ENCODE measurements around the gene GRIK2.
"Not testable (repeated sequence)": the region's sequence is repeated elsewhere in the genome, so short reads cannot be mapped to it uniquely, and the experiment has no call there.

The GRIK2 gene

DNA sequence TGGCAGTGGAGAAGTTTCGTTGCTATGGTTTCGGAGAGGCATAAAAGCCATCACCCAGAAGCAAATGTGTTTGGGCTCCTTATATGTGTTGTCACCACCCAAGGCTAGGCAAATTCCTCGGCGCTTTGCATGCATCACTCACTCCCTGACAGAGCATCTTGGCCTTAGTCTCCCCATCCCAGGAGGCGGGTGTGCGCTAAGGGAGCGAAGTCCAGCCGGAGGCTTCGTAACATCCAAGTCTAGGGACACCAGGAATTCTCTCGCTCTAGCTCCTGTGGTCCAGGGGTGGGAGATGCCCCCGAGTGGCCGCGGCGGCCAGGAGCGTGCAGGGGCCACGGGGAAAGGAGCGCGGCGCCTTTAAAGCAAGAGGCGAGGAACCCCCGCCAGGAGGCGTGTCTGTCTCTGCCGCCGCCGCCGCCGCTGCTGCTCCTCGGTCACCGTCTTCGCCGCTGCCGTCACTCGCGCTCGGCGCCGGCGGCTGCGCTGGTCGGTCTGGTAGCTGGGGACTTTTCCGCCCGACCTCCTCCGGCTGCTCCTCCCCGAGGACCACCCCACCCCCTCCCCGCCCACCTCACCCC is at the start of gene GRIK2:
GRIK2 (plus strand) TSS at position 458 of the 578 bp plus-strand sequence.
- no peak for DNase-seq

- DNase-seq, result no peak
These were observed 48.6 kb upstream of the GRIK2 start for GRCh38 chr6:101344885-101345284.

DNA sequence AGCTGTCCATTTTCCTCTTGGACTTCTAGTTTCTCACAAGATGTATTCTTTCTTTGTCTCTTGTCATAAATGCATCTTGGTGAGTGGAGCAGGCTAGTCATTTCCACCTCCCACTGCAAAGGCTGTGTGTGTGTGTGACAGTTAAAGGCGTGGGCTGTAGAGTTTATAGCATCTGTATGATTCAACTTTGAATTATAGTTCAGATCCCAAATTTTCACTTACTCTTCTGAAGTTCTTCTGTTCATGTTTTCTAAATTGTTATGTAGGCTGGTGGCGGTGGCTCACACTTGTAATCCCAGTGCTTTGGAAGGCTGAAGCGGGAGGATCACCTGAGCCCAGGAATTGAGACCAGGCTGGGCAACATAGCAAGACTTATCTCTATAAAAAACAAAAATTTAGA is 44.7 kb upstream of the GRIK2 start:
- DNase-seq, result no peak

DNA sequence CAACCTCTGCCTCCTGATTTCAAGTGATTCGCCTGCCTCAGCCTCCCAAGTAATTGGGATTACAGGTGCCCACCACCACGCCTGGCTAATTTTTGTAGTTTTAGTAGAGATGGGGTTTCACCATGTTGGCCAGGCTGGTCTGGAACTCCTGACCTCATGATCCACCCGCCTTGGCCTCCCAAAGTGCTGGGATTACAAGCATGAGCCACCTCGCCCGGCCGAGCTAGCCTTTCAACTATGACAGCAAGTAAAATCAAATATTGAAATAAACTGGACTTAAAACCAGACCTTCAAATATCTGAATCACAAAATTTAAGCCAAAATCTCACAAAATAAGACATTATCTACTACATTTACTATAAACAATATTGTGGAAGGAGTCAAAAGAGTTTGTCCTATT is 42.9 kb upstream of the GRIK2 start:
- not testable (repeated sequence) for DNase-seq

DNA sequence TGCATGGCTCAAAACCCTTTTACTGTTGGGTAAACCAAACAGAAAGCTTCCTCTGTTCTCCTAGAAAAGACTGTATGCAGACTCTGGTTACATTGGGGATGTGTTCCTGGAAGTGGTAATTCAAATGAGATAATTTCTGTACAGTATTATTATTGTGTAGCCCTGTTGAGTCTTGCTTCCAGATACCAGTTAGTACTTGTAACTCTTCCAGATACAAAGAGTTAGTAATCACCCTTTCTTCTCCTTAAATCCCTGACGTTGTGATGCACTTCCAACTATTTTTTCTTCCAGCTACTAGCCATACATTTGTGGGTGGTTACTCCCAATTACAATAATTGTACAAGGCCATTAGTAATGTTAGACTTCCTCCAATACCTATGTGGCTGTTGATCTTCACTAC is 42.3 kb upstream of the GRIK2 start:
- no peak for DNase-seq

GRCh38 chr6:101352316-101352715 is 41.2 kb upstream of the GRIK2 start:
- no peak for DNase-seq

- DNase-seq, result no peak
These were observed 28.3 kb upstream of the GRIK2 start for GRCh38 chr6:101365181-101365580.

GRCh38 chr6:101379926-101380325 is 13.6 kb upstream of the GRIK2 start:
- no peak for DNase-seq

DNA sequence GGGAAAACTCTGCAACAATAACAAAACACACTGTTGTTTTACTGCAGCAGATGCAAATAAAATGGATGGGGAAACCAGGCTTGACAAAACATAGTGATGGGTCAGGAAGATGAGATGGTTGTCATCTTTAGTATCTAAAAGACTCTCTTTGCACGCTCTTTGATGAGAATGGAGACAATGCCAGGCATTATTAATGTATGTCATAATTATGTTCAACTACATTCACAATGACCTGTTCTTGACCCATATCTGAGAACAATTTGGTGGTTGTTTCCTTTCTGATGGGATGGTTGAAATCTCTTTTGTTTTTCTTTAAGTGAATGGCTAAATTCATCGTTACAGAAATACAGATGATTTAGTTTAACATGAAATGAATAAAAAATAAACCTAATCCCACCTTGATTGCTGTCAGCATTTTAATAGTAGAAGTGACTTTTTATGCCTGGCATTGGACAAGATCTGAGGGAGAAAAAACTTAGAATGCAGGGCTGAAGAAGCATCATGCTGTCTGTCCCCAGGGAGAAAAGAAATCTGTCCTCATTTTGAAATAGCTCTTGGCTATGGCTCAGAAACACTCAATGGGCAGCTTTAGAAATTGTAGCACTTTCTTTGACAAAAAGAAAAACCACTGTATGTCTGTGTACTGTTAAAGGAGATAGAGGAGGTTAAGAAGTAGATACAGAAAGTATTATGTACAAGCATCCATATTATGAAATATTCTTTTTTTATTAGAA is 12.4 kb upstream of the GRIK2 start:
- no peak for DNase-seq

DNA sequence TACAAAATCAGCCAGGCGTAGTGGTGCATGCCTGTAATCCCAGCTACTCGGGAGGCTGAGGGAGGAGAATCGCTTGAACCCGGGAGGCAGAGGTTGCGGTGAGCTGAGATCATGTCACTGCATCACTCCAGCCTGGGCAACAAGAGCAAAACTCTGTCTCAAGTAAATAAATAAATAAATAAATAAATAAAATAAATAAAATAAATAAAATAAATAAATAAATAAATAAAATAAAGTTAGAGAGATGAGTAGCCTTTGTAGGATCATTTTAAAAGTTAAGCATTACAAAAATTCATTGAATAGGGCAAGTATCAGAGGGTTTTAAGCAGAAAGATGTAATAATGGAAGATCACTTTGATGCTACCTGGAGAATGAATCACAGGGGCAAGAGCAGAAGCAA is 9.8 kb upstream of the GRIK2 start:
- DNase-seq, result not testable (repeated sequence)

DNA sequence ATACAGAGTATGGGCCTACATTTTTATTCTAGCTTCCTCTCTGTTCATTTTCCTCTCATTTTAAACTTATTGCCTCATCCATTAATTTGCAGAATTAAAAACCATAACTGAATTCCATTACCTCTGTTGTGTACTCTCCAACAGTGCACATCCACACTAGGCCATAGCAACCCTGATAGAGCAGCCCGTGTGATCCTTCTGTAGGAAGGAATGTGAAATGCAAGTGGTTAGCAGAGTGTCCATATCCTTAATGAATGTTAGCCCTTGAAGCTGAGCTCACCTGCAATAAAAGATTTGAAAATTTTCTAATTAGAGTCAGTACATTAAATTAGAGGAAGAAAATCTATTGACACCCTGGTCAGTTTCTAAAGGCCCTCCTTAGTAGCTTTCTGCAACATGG is 6.5 kb upstream of the GRIK2 start:
- DNase-seq, result no peak

DNA sequence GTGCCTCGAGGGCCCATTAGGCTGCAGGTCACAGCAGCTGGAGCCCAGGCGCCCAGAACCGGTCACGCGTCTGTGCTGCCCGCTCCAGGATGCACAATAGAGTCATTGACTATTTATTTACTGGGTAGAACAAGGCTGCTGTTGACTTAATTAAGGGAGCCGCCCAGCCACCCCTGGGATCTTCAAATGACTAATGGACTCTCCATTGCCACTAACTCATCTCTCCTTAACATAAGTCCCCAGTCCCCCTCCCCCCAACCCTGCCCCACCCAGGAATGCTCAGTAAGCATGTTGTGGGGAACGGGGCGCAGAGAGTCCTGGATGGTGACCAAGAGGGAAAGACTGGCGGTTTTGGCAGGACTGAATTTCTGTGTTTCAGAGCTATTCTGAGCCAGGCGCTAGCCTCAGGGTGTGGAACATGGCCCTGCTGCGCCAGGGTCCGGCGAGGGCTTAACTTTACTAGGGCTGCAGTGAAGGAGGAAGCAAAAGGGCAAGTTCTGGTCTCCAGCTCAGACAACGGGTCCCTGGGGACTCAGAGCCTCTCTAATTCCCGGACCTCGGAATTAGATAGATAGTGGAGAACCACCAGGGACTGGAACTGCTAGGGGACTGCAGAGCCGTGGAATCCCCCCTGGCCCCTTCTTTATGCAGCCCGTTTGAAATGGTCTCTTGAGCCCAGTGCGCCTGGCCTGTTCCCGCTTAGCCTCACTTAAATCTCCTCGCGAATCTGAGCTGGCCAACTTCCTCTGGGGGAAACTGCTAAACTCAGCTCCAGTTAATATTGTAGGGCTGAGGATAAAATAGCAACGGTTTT is 1.5 kb upstream of the GRIK2 start:
- no peak for DNase-seq

DNA sequence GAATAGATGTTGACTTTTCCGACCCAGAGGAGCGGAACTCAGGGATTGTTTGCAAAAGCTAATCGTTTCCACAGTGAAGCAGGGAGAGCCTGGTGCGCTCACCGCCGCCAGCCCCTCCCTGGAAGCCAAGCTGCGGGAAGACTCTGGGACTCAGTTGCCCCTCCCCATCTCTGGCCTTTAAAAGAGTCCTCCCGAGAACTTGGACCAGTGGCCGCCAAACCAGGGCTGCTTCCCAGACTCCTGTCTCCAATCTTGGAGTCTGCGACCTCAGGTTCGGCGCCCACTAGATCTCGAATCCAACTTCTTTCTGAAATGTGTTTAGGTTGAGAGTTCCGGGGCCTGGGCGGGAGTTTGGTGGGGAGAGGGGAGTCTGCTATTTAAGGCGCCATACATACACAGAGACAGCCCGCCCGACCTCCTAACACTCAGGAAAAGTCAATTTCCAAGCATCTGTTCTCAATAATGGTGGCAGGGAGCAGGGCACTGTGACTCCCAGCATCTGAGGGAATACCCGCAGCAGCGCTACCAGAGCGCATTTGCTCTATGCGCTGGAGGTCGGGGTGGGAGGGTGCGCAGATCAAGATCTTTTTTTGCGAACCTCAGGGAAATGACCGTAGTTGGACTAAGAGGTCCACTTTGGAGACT is 800 bp upstream of the GRIK2 start:
- DNase-seq, result no peak

DNA sequence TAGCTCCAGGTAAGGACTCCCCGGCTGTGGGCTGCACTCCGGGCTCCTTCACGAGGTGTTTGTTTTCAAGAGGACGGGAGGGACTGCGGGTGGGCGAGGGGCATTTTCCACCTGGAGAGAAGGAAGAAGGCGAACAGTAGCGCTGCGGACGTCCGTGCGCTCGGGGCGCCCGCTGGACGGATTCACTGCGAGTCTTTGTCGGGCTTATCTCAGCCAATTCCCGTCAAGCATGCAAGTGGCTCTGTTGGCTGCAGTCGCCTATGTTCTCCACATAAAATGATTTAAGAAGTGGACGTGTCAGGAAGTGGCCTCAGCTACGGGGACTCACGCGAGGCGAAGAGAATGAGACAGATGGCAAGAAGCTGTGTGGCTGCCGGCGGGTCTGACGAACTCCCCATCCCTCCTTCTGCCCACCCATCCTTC is 332 bp downstream of the GRIK2 start:
- DNase-seq, result no peak

DNA sequence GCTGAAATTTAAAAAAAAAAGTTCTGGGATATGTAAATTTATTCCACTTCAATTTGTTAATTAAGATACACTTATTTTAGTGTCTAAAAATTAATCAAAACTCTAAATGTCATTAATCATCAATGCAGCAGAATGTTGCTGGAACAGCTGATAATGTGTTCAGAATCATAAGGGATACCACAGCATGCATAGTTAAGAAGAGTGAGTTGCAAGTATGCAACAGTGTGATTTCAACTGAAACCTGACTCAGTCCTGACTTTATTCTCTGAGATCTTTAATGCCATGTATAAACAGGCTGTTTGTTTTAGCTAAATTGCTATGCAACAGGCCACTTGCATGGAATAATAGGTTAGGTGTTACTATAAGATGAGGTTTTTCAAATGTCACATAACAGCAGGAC is 1.4 kb downstream of the GRIK2 start:
- no peak for DNase-seq

GRCh38 chr6:101395345-101395744 is 1.8 kb downstream of the GRIK2 start:
- no peak for DNase-seq

- peak; percentile 30 to 47 for DNase-seq
These were observed 3.2 kb downstream of the GRIK2 start for GRCh38 chr6:101396548-101397173.

DNA sequence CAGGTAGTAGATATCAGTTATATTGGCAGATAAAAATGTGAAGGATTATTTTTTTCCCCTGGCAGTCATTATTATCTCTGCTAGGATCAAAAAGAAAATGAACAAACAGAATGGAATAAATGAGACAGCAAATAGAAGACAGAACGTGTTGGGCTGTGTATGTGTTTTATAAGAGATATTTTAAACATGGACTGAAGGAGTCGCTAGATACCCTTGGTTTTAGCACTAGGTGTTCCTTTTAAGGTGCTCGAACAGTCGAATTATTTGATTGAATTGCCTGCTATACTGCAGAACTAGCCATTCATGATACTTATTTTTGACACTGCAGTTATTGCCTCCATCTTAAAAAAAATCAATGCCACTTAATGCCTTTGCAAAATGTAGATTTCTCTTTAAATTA is 3.7 kb downstream of the GRIK2 start:
- peak in 1 of 2 experiments; percentile 31 for DNase-seq

GRCh38 chr6:101398716-101399615 is 5.5 kb downstream of the GRIK2 start:
- no peak for DNase-seq

- DNase-seq, result no peak
These were observed 6.2 kb downstream of the GRIK2 start for GRCh38 chr6:101399616-101400162.

- no peak for DNase-seq
These were observed 7.0 kb downstream of the GRIK2 start for GRCh38 chr6:101400326-101401135.
